Heart left ventricle (tissue), 13 donors: ENCODE results near the gene JPH2.

Experiments
- CTCF ChIP-seq, 12 donors: fragments of 200-600 bp; sonication (generic) in 4 of 12; IDR thresholded peaks; one replicate each; pipeline versions ENCODE4 v1.5.0 to v1.8.0; 2018 to 2022; ENCODE audit warnings: antibody characterized with exemption in 12 of 12, mild to moderate bottlenecking in 5 of 12
- POLR2A ChIP-seq, 2 donors: fragments of 450-650 bp; IDR thresholded peaks; one replicate each; pipeline ENCODE4 v1.6.1; 2017; ENCODE audit warnings: antibody characterized with exemption in 2 of 2, mild to moderate bottlenecking in 2 of 2, moderate library complexity in 2 of 2
- donor health status: ischemic (EF 13 %, LVEDD 7.1; RV severe dilation, severe dysfunction).
- donor health status: DM: no; HTN: yes; CAD: no.
- donor health status: DM: no; HTN: no; CAD: no.
- donor health status: ischemic (EF 25% LVEDD 6.9; RV normal size, moderate dysfunction).
- donor health status: ischemic (EF 25% LVEDD 5.7; RV mildly dilated, moderate dysfunction).
- donor health status: ischemic (EF 35%, LVEDD 5.7; RV mildly dilated, moderate dysfunction).
- donor health status: nonischemic (EF 11% LVEDD 7.7; RV severe dilation, severe dysfunction).
- donor health status: DM: yes; HTN: yes; CAD: no.
- donor health status: PGD.
- donor health status: ischemic (EF 29% LVEDD 5.4; RV normal size, mild dysfunction).
- donor health status: nonischemic (EF 23%, LVEDD 6.1; RV moderate dilation, normal function).

- TF ChIP-seq CTCF (IDR thresholded peaks at IDR 0.05) (no peak), POLR2A (IDR thresholded peaks at IDR 0.05) (no peak)
These were observed 25.8 kb upstream of the JPH2 start for GRCh38 chr20:44212792-44213191.
